GM13977 (cell line): ENCODE data around the gene LRPPRC.
"Not testable (repeated sequence)": the region's sequence is repeated elsewhere in the genome, so short reads cannot be mapped to it uniquely, and the experiment has no call there.

Source experiments
- DNase-seq: peaks from one replicate; pipeline ENCODE4 v3.0.0; 2012; ENCODE audit warnings: low spot score
- in situ Hi-C: fragments of 300-500 bp; cut with MboI; formaldehyde crosslinking; loops from one replicate; pipeline ENCODE4 v1.12.0; 2022; ENCODE audit warnings: low sequenced_read_pairs, low pct_unique_long_range_greater_than_20kb, mixed read lengths, inconsistent platforms; ENCODE audit not compliant: unreplicated experiment
- TF ChIP-seq, protein P1 (sequence below): IDR thresholded peaks from 2 replicates; pipeline ENCODE4 v1.5.1; 2012; ENCODE audit warnings: mild to moderate bottlenecking, control low read depth; ENCODE audit not compliant: insufficient read depth; ENCODE audit errors: extremely low read depth, missing control alignments

The LRPPRC gene

DNA sequence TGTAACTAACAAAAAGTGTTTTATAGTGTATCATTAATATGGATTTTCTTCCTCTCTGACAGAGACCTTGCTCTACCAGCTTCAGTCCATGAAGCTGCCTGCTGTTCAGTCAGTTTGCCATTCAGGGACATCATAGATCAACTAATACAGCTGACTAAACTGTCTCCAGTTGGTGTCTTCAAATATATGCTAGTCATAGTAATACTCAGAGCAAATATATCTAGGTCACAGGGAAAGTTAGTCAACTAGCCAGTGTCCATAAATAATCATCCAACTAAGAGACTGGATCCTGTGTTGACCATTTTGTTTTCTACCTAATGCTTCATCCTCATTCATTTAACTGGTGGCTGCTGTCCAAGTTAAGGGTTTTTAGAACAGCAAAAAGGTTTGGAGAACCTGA lies 38.2 kb upstream of the LRPPRC start:
- in situ Hi-C loops: no loop called here
- TF ChIP-seq, protein P1, sequence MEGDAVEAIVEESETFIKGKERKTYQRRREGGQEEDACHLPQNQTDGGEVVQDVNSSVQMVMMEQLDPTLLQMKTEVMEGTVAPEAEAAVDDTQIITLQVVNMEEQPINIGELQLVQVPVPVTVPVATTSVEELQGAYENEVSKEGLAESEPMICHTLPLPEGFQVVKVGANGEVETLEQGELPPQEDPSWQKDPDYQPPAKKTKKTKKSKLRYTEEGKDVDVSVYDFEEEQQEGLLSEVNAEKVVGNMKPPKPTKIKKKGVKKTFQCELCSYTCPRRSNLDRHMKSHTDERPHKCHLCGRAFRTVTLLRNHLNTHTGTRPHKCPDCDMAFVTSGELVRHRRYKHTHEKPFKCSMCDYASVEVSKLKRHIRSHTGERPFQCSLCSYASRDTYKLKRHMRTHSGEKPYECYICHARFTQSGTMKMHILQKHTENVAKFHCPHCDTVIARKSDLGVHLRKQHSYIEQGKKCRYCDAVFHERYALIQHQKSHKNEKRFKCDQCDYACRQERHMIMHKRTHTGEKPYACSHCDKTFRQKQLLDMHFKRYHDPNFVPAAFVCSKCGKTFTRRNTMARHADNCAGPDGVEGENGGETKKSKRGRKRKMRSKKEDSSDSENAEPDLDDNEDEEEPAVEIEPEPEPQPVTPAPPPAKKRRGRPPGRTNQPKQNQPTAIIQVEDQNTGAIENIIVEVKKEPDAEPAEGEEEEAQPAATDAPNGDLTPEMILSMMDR: no peak
- no peak for DNase-seq

GRCh38 chr2:44027076-44027475 lies 31.3 kb upstream of the LRPPRC start:
- DNase-seq, in situ Hi-C loops: not testable (repeated sequence)

DNA sequence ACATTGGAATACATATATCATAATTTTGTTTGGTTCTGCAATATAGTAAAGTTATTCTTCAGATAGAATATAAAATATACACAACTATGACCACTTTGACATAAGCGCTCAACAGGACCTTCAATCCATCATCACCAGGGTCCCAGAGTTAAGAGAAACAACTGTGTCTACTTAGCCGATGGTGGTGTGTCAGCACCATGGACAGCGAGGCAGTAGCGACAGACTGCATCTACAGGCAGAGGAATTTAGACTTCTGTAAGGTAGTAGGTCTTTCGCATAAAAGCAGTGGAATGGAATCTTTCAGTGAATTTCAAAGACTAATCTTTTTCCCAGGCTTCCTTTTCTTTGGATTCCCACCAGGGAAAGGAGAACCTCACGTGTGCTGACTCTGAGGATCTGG lies 20.5 kb upstream of the LRPPRC start:
- TF ChIP-seq, protein P1: no peak
- in situ Hi-C loops: no loop called here
- no peak for DNase-seq

- TF ChIP-seq, protein P1: no peak
- DNase-seq: no peak
- in situ Hi-C loops: no loop called here
Measured at GRCh38 chr2:44015239-44015638, 19.4 kb upstream of the LRPPRC start.

GRCh38 chr2:44013205-44013604 lies 17.4 kb upstream of the LRPPRC start:
- in situ Hi-C loops, DNase-seq: not testable (repeated sequence)

- in situ Hi-C loops: no loop called here
- TF ChIP-seq, protein P1: no peak
- no peak for DNase-seq
Measured at GRCh38 chr2:44010266-44010665, 14.5 kb upstream of the LRPPRC start.

DNA sequence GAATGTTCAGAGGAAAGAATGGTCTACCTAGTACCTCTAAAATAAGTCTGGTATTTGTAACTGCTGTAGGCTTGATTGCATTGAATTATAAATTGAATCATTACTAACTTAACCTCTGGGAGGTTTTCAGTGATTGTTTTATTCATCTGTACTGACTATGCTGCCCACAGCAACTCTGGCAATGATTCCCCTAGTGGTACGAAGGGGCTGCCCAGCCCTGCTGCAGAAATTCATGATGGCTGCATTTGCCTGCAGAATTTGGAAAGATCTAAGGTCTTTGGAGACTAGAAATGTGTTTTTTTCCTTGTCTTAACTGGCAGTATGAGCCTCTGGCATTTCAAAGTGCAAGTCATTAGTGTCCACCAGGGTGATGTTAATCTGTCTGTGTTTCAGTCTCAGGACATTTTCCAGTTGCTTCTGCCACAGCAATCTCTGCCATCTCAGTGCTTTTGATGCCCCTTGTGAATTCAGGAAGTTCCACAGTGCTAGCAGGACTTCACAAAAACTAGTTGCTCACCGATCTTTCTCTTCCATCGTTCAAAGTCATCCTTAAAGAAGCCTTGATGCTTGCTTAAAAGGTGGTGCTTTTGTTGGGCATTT lies 13.4 kb upstream of the LRPPRC start:
- TF ChIP-seq, protein P1: no peak
- no peak for DNase-seq
- in situ Hi-C loops: no loop called here

DNA sequence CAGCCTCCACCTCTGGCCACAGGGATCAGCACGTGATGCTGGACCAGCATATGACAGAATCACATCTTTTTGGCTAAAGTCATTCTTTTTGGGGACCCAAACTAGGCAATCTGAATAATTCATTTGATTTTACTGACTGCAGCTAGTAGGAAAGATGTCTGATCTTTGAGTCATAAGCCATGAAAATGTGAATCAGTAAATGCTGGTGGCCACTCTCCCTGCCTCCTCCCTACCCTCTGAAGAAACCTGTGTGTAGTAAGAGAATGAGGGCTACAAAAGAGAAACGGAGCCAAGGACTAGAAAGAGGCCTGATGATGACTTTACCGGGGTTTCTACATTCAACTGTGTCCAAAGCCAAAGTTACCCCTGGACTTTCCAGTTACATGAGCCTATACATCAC lies 10.1 kb upstream of the LRPPRC start:
- in situ Hi-C loops: no loop called here

More for the DNA sequence above, 10.1 kb upstream of the LRPPRC start:
- no peak for DNase-seq
- TF ChIP-seq, protein P1: no peak
